Activated CD8-positive, alpha-beta memory T cell treated with anti-CD3 and anti-CD28 coated beads for 1 hour (primary cell): ENCODE data around the gene C13orf46.

Source experiments
- DNase-seq, 2 donors: peaks; one replicate each; pipeline ENCODE4 v3.0.0-alpha.2; 2020; ENCODE audit warnings: low read depth in 1 of 2; ENCODE audit errors: extremely low read depth in 1 of 2

The C13orf46 gene

GRCh38 chr13:113972451-113973217 is 1.2 kb downstream of the C13orf46 start:
- DNase-seq = no peak

DNA sequence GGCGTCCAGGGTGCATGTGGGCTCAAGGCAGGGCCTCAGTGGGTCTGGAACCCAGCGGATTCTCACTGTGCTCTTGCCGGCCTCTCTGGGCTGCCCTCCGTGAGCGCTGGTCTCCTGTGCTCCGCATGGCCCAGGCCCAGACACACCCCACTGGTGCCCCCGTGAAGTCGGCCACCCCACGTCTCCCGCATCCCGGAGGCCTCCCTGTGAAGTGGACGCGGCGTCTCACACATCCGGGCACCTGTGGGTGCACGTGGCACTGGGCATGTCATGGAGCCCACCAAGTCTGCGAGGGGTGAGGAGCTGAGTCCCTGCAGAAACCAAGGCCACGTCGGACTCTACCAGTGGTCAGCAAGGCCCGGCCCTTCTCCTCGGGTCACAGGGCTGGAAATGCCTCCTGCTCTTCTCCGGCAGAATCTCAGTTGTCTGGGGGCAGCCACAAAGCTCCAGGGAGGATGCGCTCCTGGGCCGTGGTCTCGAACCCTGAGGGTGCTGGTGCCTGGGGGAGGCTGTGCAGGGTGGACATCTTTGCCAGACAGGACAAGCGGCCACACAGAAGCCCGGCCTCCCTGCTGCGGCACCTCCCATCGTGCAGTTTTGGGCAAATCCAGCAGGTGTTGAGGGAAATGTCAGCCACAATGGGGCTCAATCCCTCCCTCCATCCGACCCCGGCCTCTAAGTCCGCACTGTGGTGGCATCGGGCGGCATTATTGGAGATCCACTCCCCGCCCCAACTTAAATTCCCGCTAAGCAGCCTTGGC is 2.2 kb downstream of the C13orf46 start:
- no peak for DNase-seq

DNA sequence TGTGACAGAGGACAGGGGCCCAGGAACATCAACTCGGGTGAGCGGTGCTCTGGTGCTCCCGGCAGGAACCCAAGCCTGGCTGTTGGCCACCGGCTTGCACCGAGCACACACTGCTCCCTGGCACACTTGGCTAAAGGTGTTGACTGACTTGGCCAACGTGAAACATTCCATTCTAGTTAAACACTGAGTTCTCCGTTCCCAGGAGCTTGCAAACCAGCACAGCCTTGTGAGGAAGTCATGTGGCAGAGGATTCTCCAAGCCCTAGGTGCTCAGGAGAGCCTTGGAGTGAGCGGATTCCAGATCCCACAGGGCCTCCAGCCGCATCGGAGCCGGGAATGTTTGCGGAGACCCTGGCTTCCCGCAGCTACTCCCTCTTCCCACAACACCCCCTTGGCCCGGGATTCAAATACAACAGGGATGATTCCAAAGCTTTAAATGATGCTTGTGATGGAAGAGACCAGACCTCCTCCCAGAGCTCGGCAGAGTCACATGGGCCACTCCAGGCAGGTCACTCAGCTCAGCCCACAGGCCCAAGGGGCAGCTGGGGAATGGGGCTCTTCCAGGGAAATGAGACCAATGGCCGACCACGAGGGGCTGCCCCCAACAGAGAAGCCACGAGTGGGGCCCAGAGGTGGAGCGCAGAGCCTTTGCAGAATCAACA is 2.9 kb downstream of the C13orf46 start:
- no peak for DNase-seq

- DNase-seq = no peak
Measured at GRCh38 chr13:113969973-113970611, 3.8 kb downstream of the C13orf46 start.

GRCh38 chr13:113969311-113969972 is 4.4 kb downstream of the C13orf46 start:
- DNase-seq = no peak

DNA sequence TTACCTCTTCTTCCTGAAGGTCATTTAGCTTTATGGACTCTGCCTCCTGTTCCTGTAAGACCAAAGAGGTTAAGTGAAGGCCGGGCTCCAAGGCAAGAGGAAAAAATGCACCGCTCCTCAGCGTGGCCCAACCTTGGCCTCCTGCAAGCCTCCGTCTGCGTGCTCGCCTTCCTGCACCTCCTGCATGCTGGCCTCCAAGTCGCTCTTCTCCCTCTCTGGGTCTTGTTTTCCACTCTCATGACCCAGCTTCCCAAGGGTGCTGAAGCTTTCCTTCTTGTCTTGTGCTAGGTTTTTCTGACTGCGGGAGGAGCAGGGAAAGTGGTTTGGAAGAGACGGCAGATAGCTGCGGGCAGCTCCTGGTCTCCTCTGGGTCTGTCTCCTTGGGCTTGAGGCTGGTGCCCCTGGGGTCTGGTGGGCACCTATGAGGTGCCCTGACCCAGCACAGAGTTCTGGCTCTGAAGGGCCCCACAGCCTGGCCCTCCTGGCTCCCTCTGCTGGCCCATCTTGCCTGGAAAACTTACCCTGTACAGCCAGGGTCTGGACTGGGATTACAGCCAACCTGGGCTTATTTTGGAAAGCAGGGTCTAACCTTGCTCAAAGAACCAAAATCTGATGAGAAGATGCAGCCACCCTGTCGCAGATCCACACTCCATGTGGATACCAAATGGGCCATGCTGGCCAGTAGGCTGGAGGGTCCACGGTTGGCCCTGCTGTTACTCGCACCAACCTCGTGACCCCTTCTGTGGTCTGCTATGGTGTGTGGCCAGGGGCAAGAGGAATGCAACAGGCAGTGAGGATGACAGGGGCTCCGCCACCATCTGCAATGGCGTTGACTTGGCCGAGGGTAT is 5.2 kb downstream of the C13orf46 start:
- DNase-seq = no peak

- DNase-seq = no peak
Measured at GRCh38 chr13:113967729-113968462, 6.0 kb downstream of the C13orf46 start.

DNA sequence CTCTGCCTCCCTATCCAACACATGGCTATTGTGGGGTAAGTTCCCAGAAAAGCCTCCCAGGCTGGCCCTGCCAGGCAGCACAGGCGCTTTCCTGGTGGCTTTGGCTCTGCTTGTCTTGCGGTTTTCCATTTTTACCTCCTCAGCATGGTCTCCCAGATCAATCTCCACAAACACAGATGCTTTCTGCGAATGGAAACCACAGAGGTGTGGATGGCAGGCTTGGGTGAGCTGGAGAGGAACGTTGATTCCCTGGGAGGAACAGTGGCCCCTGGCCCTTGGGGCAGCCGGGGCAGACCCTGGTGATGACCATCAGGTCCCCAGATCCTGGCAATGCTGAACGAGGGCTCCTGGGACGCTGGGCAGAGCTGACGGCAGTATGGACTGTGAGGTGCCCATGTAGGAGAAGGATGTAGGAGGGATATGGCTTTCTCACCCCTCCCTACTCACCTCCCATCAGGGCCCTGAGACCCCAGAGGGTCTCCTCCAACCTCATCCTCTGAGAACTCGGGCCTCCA is 6.6 kb downstream of the C13orf46 start:
- DNase-seq = no peak

DNA sequence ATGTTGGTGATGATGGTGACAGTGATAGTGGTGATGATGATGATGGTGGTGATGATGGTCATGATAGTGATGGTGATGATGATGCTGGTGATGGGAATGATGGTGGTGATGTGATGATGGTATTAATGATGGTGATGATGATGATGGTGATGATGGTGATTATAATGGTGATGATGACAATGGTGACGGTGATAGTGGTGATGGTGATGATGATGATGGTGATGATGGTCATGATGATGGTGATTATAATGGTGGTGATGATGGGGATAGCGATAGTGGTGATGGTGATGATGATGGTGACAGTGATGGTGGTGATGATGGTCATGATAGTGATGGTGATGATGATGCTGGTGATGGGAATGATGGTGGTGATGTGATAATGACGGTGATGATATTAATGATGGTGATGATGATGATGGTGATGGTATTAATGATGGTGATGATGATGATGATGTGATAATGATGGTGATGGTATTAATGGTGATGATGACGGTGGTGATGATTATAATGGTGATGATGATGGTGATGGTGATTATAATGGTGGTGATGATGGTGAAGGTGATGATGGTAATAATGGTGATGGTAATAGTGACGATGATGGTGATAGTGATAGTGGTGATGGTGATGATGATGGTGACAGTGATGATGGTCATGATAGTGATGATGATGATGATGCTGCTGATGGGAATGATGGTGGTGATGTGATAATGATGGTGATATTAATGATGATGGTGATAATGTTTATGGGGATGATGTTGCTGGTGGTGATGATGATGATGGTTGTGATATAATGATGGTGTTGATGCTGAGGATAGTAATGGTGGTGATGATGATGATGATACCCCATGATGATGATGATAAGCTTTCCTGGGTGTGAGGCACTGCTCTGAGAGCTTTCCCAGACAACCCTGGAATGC is 7.7 kb downstream of the C13orf46 start:
- DNase-seq = no peak

DNA sequence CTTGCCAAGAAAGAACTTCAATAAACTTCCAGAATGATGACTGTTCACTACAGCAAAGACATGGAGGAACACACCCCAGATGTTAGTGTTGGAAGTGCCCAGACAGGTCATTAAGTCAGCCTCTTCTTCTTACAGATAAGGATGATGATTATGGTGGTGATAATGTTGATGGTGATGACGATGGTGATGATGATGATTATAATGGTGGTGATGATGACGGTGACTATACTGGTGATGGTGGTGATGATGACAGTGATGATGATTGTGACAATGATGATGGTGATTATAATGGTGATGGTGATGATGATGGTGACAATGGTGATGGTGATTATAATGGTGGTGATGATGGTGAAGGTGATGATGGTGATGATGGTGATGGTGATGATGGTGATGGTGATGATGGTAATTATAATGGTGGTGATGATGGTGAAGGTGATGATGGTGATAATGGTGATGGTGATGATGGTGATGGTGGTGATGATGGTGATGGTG is 8.4 kb downstream of the C13orf46 start:
- no peak for DNase-seq

DNA sequence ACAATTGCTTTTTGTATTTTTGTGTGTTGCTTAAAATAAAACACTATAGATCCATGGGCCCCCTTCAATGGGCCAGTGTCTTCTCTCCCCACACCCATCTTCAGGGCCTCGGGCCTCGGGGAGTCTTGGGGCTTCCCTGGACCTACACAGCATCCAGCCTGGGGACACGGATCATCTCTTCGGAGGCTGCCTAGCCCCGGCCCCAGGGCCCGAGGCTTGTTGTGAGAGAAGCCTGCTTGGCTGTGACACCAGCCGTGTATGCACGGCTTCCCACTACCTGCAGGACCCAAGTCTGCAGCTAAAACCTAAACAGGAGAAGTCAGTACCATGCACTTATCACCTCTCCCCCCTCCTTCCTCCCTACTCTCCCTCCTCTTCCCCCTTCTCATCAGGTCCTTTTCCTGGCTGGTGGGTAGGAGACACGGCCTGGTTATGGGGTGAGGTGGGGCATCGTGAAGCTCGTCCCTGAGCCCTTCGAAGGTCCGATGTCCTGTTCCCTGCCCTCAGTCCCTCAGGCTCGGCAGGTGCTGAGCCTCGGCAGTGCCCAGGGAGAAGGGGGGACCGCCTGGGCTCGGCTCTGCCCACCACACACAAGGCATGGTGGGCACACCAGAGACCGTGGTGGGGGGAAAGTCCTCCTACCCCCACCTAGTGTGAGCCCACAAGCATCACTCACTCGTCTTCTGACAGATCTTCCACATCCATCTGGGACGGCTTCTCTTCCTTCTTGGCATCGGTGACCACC is 9.5 kb downstream of the C13orf46 start:
- DNase-seq = no peak

- DNase-seq = no peak
Measured at GRCh38 chr13:113963376-113963775, 10.5 kb downstream of the C13orf46 start.

GRCh38 chr13:113962975-113963374 is 10.9 kb downstream of the C13orf46 start:
- DNase-seq = no peak

DNA sequence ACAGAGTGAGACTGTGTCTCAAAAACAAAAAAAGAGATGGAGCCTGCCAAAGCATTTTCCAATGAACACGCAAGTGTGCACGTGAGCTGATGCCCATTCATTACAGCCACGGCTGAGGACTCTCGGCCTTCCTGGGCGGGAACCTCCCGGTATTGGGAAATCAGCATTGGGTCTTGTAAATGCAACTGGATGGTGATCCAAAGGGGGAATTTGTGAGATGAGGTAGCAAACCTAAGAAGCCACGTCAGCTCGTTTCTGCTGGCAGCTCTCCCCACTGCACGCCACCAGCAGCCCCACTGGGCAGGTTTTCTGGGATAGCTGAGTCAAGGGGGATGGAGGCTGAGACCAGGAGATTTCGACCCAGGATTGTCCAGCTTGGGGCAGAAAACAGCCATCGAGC is 11.5 kb downstream of the C13orf46 start:
- DNase-seq = no peak

DNA sequence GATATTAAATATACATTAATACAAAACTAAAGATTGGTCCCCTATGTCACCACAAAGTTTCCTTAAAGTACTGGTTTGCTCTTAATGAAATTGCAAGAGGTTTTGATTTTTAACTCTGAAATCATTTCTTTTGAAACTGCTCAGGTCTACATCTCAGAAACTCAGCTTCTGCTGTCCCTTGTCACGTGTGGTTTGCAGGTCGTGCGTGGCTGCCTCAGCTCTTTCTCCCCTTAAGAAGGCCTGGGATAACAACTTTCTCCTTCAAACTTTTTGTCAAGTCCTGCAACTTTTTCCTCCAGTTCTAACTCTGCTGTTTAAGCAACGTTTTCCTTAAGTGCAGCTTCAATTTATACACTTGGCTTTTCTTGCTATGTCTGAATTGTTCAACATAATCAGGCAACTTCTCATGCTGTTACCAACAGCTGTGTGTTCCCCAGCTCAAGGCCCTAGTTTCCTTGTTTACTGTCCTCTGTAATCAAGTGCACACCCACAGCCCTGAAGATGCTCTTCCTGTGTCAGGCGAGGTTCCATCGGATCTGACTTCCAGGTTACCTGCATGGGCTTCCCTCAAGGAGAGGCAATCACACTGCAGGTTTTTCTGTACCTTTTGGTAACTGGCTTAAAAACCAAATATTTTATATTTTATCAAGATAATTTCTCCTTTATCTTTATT is 13.5 kb downstream of the C13orf46 start:
- DNase-seq = no peak

GRCh38 chr13:113959198-113959597 is 14.7 kb downstream of the C13orf46 start:
- no peak for DNase-seq

DNA sequence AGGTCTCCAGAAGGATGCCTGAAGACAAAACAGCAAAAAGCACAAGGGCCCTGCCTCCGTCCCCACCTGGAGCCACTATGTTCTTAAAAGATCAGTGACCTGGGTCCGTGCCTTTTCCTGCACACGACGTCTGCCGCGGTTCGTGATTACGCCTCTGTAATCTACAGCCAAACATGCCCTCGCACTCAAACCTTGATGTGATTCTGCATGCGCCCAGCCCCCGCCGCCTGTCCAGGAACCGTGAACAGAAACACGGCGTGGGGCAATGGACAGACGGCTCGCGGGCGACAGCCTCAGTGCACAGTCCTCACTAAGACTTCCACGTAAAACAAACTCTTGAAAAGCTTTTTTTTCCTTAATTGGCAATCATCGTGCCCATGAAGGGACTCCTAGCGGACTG is 15.5 kb downstream of the C13orf46 start:
- no peak for DNase-seq
